Upper lobe of left lung (tissue), 6 donors: ENCODE measurements around the gene NPPB. TPM values are rescaled to one million over a fixed set of nuclear protein-coding genes. Genes with fewer than 3 reads are reported as not detected.

Experiments used
- ATAC-seq, 2 donors: fragments of 200-7000 bp; cut with Tn5 transposase; one replicate each; pipeline ENCODE4 v1.9.1; 2022; ENCODE audit warnings: mild to moderate bottlenecking in 2 of 2, moderate library complexity in 2 of 2; ENCODE audit not compliant: low FRiP score in 2 of 2
- DNase-seq, 2 donors: peaks; one replicate each; pipeline ENCODE4 v3.0.0-alpha.2; 2019 to 2020
- H3K27ac ChIP-seq, 4 donors: fragments of 200-600 bp; sonication (generic); one replicate each; pipeline ENCODE4 v1.5.1; 2016 to 2019
- H3K27me3 ChIP-seq, 4 donors: fragments of 200-600 bp; sonication (generic); one replicate each; pipeline ENCODE4 v1.5.1; 2017 to 2019
- H3K36me3 ChIP-seq, 4 donors: fragments of 200-600 bp; sonication (generic); one replicate each; pipeline ENCODE4 v1.5.1; 2016 to 2019
- H3K4me1 ChIP-seq, 4 donors: fragments of 200-600 bp; sonication (generic); one replicate each; pipeline ENCODE4 v1.5.1; 2018 to 2019
- H3K4me3 ChIP-seq, 4 donors: fragments of 200-600 bp; sonication (generic); one replicate each; pipeline ENCODE4 v1.5.1; 2017 to 2019; ENCODE audit warnings: mild to moderate bottlenecking in 2 of 4, moderate library complexity in 1 of 4
- H3K9me3 ChIP-seq, 4 donors: fragments of 200-600 bp; sonication (generic); one replicate each; pipeline ENCODE4 v1.5.1; 2018 to 2019
- CTCF ChIP-seq, 6 experiments: fragments of 450-650 bp in 4 of 6; fragments of 200-600 bp in 2 of 6; sonication (generic) in 2 of 6; IDR thresholded peaks; one replicate each; pipeline ENCODE4 v1.5.1; 2016 to 2019; ENCODE audit warnings: antibody characterized with exemption in 6 of 6
- EP300 ChIP-seq, 4 donors: sonication (generic); formaldehyde crosslinking; IDR thresholded peaks; one replicate each; pipeline ENCODE4 v1.5.1; 2017; ENCODE audit warnings: antibody characterized with exemption in 4 of 4, control low read depth in 2 of 4
- POLR2A ChIP-seq, 4 donors: fragments of 450-650 bp; IDR thresholded peaks; one replicate each; pipeline ENCODE4 v1.5.1; 2016 to 2017; ENCODE audit warnings: antibody characterized with exemption in 4 of 4, mild to moderate bottlenecking in 2 of 4
- POLR2AphosphoS5 ChIP-seq, 2 donors: sonication (generic); formaldehyde crosslinking; IDR thresholded peaks; one replicate each; pipeline ENCODE4 v1.5.1; 2017; ENCODE audit warnings: antibody characterized with exemption in 2 of 2
- WGBS, 2 donors: methylation state at CpG; one replicate each; pipeline ENCODE4 v1.1.5; 2017 to 2018; 5-methylcytosine and 5-hydroxymethylcytosine counted together
- small RNA-seq, 4 donors: library from RNA; depleted of rRNA; stranded (forward); fragments of <200 nt; gene quantifications; one replicate each; pipeline ENCODE3, GENCODE V24; 2016
- total RNA-seq, 6 donors: library from RNA; depleted of rRNA in 4 of 6; stranded (reverse); fragments of >200 nt in 4 of 6; gene quantifications; one replicate each; pipeline versions ENCODE4 v1.1.0 to v1.2.1, GENCODE V29; 2016 to 2021
- donor health status: DM: no; HTN: no; CAD: no; lungs with moderate emphysema.
- donor health status: DM: no; HTN: yes; CAD: no; lungs with severe emphysema.

The NPPB gene
- total RNA-seq, 6 donors from 2014 or later: not detected

- ATAC-seq (no peak), DNase-seq (no peak)
- no peaks in the 10 kb centered on the region for H3K27me3 ChIP-seq
- no peaks in the 10 kb centered on the region for H3K9me3 ChIP-seq
- H3K36me3 ChIP-seq: peaks cover 19 to 87% (median 56%) of the 10 kb centered on the region in 4 donors
- no peak overlapping the region for H3K27ac ChIP-seq
- 94 to 96% methylated on average over 12 of the region's 12 CpGs for WGBS, 2 donors
- no peak overlapping the region for H3K4me3 ChIP-seq
- TF ChIP-seq EP300 (IDR thresholded peaks at IDR 0.05) (no peak), POLR2AphosphoS5 (IDR thresholded peaks at IDR 0.05) (no peak), POLR2A (IDR thresholded peaks at IDR 0.05) (no peak), CTCF (IDR thresholded peaks at IDR 0.05) (no peak)
- H3K4me1 ChIP-seq: peaks cover 0 to 8% (median 2%) of the 10 kb centered on the region in 4 donors
Observed at GRCh38 chr1:11817192-11817591, 41.6 kb downstream of the NPPB start.

- DNase-seq (no peak), ATAC-seq (no peak)
- Histone ChIP-seq H3K27ac (no peak overlapping the region), H3K4me1 (peaks cover 14 to 22% (median 18%) of the 10 kb centered on the region in 4 donors), H3K4me3 (no peak overlapping the region), H3K9me3 (no peaks in the 10 kb centered on the region), H3K36me3 (peaks cover 13 to 85% (median 42%) of the 10 kb centered on the region in 4 donors), H3K27me3 (no peaks in the 10 kb centered on the region)
- TF ChIP-seq POLR2A (IDR thresholded peaks at IDR 0.05) (no peak), EP300 (IDR thresholded peaks at IDR 0.05) (no peak), CTCF (IDR thresholded peaks at IDR 0.05) (no peak), POLR2AphosphoS5 (IDR thresholded peaks at IDR 0.05) (no peak)
- WGBS, 2 donors: 76 to 84% methylated on average over 5 of the region's 5 CpGs
Observed at GRCh38 chr1:11813021-11813420, 45.7 kb downstream of the NPPB start.

Small RNAs within 50 kb of the gene (small RNA-seq; reads per million reads assigned to genes)
- gene RF02156: 0 reads per million in 4 donors
- 0 reads per million in 4 donors for gene RF02157
- 0 reads per million in 4 donors for gene RF02158

Other genes starting within 250 kb of the NPPB start
- 10 to 100 TPM in 5 of 6 donors, 1 to 10 TPM in 1; 8.2 to 18.0 (median 13.8) TPM for gene FBXO2, start 204.5 kb downstream of the NPPB start, total RNA-seq
- gene FBXO44, start 204.1 kb downstream of the NPPB start, total RNA-seq: 100 to 1,000 TPM in 1 of 6 donors, 10 to 100 TPM in 5; 14.7 to 114 (median 18.0) TPM
- 10 to 100 TPM; 10.5 to 25.4 (median 16.4) TPM for gene FBXO6, start 194.7 kb downstream of the NPPB start, total RNA-seq
- 10 to 100 TPM; 20.3 to 38.8 (median 28.0) TPM for gene MAD2L2, start 177.8 kb downstream of the NPPB start, total RNA-seq
- under 1 TPM in 2 of 6 donors, not detected in 4; 0.11 to 0.17 TPM for gene DRAXIN, start 167.2 kb downstream of the NPPB start, total RNA-seq
- 10 to 100 TPM; 52.2 to 80.1 (median 68.7) TPM for gene AGTRAP, start 122.8 kb downstream of the NPPB start, total RNA-seq
- gene C1orf167, start 96.8 kb downstream of the NPPB start, total RNA-seq: 10 to 100 TPM in 2 of 6 donors, 1 to 10 TPM in 4; 1.0 to 14.3 (median 8.8) TPM
- 100 to 1,000 TPM in 2 of 6 donors, 10 to 100 TPM in 4; 51.5 to 163 (median 58.2) TPM for gene MTHFR, start 53.0 kb downstream of the NPPB start, total RNA-seq
- gene CLCN6, start 52.8 kb downstream of the NPPB start, total RNA-seq: 10 to 100 TPM; 21.6 to 96.4 (median 33.0) TPM
- gene NPPA, start 11.2 kb downstream of the NPPB start, total RNA-seq: 1 to 10 TPM in 1 of 6 donors, not detected in 5; 3.1 TPM
- 10 to 100 TPM; 42.6 to 94.2 (median 58.7) TPM for gene KIAA2013, start 67.5 kb upstream of the NPPB start, total RNA-seq
- gene PLOD1, start 75.8 kb upstream of the NPPB start, total RNA-seq: 10 to 100 TPM; 31.4 to 99.0 (median 52.8) TPM
- gene MFN2, start 121.5 kb upstream of the NPPB start, total RNA-seq: 10 to 100 TPM; 40.9 to 80.6 (median 71.0) TPM
- 10 to 100 TPM; 39.6 to 87.1 (median 50.1) TPM for gene MIIP, start 160.6 kb upstream of the NPPB start, total RNA-seq
- gene TNFRSF8, start 204.4 kb upstream of the NPPB start, total RNA-seq: 1 to 10 TPM in 4 of 6 donors, under 1 TPM in 2; 0.22 to 3.3 (median 1.2) TPM